Left ventricle myocardium inferior (tissue), 1 donor: ENCODE measurements around the gene SIRPB1. TPM values are rescaled to one million over a fixed set of nuclear protein-coding genes. Genes with fewer than 3 reads are reported as not detected.

ENCODE experiments used
- DNase-seq: peaks from one replicate; pipeline ENCODE4 v3.0.0-alpha.2; 2020
- H3K27ac ChIP-seq: fragments of 200-600 bp; replicated peaks from 2 replicates; pipeline ENCODE4 v1.8.0; 2021
- H3K27me3 ChIP-seq: fragments of 200-600 bp; 2 replicates; pipeline ENCODE4 v1.8.0; 2021; ENCODE audit warnings: low read depth
- H3K36me3 ChIP-seq: fragments of 200-600 bp; 2 replicates; pipeline ENCODE4 v1.8.0; 2021
- H3K4me1 ChIP-seq: fragments of 200-600 bp; 2 replicates; pipeline ENCODE4 v1.8.0; 2021
- H3K4me3 ChIP-seq: fragments of 200-600 bp; 2 replicates; pipeline ENCODE4 v1.8.0; 2021; ENCODE audit warnings: mild to moderate bottlenecking, moderate library complexity
- H3K9me3 ChIP-seq: fragments of 200-600 bp; replicated peaks from 2 replicates; pipeline ENCODE4 v1.8.0; 2021
- CTCF ChIP-seq: fragments of 200-600 bp; IDR thresholded peaks from 2 replicates; pipeline ENCODE4 v1.8.0; 2021; ENCODE audit warnings: antibody characterized with exemption, mild to moderate bottlenecking, borderline replicate concordance
- intact Hi-C: fragments of 100-400 bp; cut with micrococcal nuclease; formaldehyde crosslinking; loops from one replicate; pipeline ENCODE4 v1.11.0; 2022
- total RNA-seq: library from RNA; stranded (reverse); fragmentation: NEBNext Ultra II Directional; extraction: Animal tissue kit (Norgen Biotek cat#: 25700); gene quantifications from one replicate; pipeline ENCODE4 v1.2.1, GENCODE V29; 2021
- donor health status: DM: no; HTN: yes; CAD: no; lungs with severe emphysema.

Gene SIRPB1
- total RNA-seq, 1 donor from 2014 or later = 0.27 TPM

DNA sequence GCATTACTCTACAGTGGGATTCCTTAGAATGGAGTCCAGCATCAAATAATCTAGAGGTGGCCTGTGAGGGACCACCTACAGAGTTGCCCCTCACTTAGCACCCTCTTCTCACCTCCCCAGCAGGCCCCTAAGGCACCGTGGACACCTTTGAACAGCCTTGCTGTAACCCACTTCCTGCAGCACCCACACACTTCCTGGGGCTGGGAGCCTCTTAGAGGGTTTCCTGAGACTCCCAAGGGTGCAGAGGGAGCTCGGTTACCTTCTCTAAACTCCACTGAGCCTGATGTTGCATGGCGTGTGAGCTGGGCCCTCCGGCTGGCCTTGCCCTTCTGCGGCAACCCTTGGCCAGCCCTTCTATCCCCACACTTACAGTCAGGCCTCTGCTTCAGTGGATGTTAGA, 45.1 kb upstream of the SIRPB1 start:
- no peak for DNase-seq
- no peak overlapping the region for H3K27ac ChIP-seq
- intact Hi-C loops = no loop called here
- no peaks in the 10 kb centered on the region for H3K4me1 ChIP-seq
- no peak for TF ChIP-seq CTCF
- H3K27me3 ChIP-seq = peaks cover 59% of the 10 kb centered on the region
- no peaks in the 10 kb centered on the region for H3K36me3 ChIP-seq
- H3K4me3 ChIP-seq = no peak overlapping the region
- H3K9me3 ChIP-seq = no peaks in the 10 kb centered on the region

- Histone ChIP-seq H3K27me3 (peaks cover 59% of the 10 kb centered on the region), H3K4me3 (no peak overlapping the region), H3K9me3 (no peaks in the 10 kb centered on the region), H3K27ac (no peak overlapping the region), H3K36me3 (no peaks in the 10 kb centered on the region), H3K4me1 (no peaks in the 10 kb centered on the region)
- TF ChIP-seq CTCF = no peak
- DNase-seq = no peak
- intact Hi-C loops = no loop called here
Observed at GRCh38 chr20:1663917-1664316, 44.1 kb upstream of the SIRPB1 start.

GRCh38 chr20:1661542-1662299, 41.9 kb upstream of the SIRPB1 start:
- Histone ChIP-seq H3K4me1 (no peaks in the 10 kb centered on the region), H3K27me3 (peaks cover 75% of the 10 kb centered on the region), H3K9me3 (no peaks in the 10 kb centered on the region), H3K36me3 (no peaks in the 10 kb centered on the region), H3K4me3 (no peak overlapping the region), H3K27ac (no peak overlapping the region)
- intact Hi-C loops = no loop called here
- DNase-seq = no peak
- TF ChIP-seq CTCF = no peak

- TF ChIP-seq CTCF = no peak
- intact Hi-C loops = no loop called here
- H3K27ac ChIP-seq = no peak overlapping the region
Observed at GRCh38 chr20:1660246-1660645, 40.4 kb upstream of the SIRPB1 start.

GRCh38 chr20:1657556-1658334, 37.9 kb upstream of the SIRPB1 start, which contains the start of gene SIRPG:
Gene SIRPG, minus strand, starts transcription at chr20:1657779. Its CDS starts 65 bp downstream, at chr20:1657714.
- Histone ChIP-seq H3K4me3 (no peak within 1 kb of the TSS), H3K27ac (no peak within 1 kb of the TSS), H3K4me1 (no peaks in the 10 kb centered on the region), H3K27me3 (peaks cover 70% of the 10 kb centered on the region), H3K36me3 (no peaks in the 10 kb centered on the region), H3K9me3 (peaks cover 7% of the 10 kb centered on the region)
- DNase-seq = no peak
- TF ChIP-seq CTCF = no peak
- intact Hi-C loops = no loop called here

More at GRCh38 chr20:1660246-1660645, 40.4 kb upstream of the SIRPB1 start:
- no peak overlapping the region for H3K4me3 ChIP-seq
- no peak for DNase-seq
- H3K36me3 ChIP-seq = no peaks in the 10 kb centered on the region
- no peaks in the 10 kb centered on the region for H3K9me3 ChIP-seq
- H3K4me1 ChIP-seq = no peaks in the 10 kb centered on the region
- H3K27me3 ChIP-seq = peaks cover 81% of the 10 kb centered on the region
